HepG2 (cell line): ENCODE data around the gene CRTAC1. TPM values are rescaled to one million over a fixed set of nuclear protein-coding genes. Genes with fewer than 3 reads are reported as not detected.

Source experiments
- ATAC-seq: fragments of 200-7000 bp; cut with Tn5 transposase; 3 replicates; pipeline ENCODE4 v1.9.1; 2020; ENCODE audit warnings: mild to moderate bottlenecking, moderate library complexity
- BruUV-seq: library from RNA; stranded (reverse); fragments of 400-500 nt; replicated peaks from 2 replicates; lab custom pipeline; 2021; lab: Mats Ljungman, UMichigan
- CTCF ChIA-PET: fragments of 300-600 bp; formaldehyde crosslinking; extraction: SDS; loops from one replicate; lab custom pipeline; 2021; ENCODE audit warnings: low total read pairs, inconsistent platforms, low intra/inter-chr PET ratio; lab: Yijun Ruan, JAX
- POLR2A ChIA-PET: fragments of 350-600 bp; sonication (Branson Sonifier 250); formaldehyde crosslinking; loops from one replicate; lab custom pipeline; 2020; ENCODE audit warnings: antibody characterized with exemption, inconsistent platforms; lab: Yijun Ruan, JAX
- DNase-seq: peaks from one replicate; pipeline ENCODE4 v3.0.0-alpha.2; 2015; ENCODE audit warnings: low spot score
- FAIRE-seq: peaks from 3 replicates; lab custom pipeline; 2011; peaks lifted over from hg19 to GRCh38; lab: Jason Lieb, UNC
- H2AFZ ChIP-seq: one replicate; pipeline ENCODE4 v1.6.1; 2011; ENCODE audit warnings: low read length, inconsistent platforms
- H3K27ac ChIP-seq: fragments of 300-600 bp; 3 replicates; pipeline ENCODE4 v1.8.0; 2011; ENCODE audit warnings: mixed run types, mild to moderate bottlenecking, mixed read lengths, low read length, inconsistent platforms; ENCODE audit not compliant: insufficient read depth; ENCODE audit errors: extremely low read length
- H3K27me3 ChIP-seq, 2 experiments: fragments of 200-600 bp in 1 of 2; 2 replicates in 1 of 2; 3 replicates in 1 of 2; pipeline versions ENCODE4 v1.6.0 to v1.8.0; 2011; ENCODE audit warnings: low read length in 2 of 2, mild to moderate bottlenecking in 2 of 2, moderate library complexity in 2 of 2, inconsistent platforms in 1 of 2; ENCODE audit not compliant: insufficient read depth in 2 of 2, control insufficient read depth in 1 of 2
- H3K36me3 ChIP-seq, 2 experiments: fragments of 200-600 bp in 1 of 2; replicated peaks in 1 of 2; 2 replicates in 1 of 2; 3 replicates in 1 of 2; pipeline versions ENCODE4 v1.5.1 to v1.8.0; 2011; ENCODE audit warnings: low read length in 2 of 2, inconsistent platforms in 1 of 2; ENCODE audit not compliant: insufficient read depth in 2 of 2, control insufficient read depth in 1 of 2
- H3K4me1 ChIP-seq: 2 replicates; pipeline ENCODE4 v1.5.1; 2012; ENCODE audit warnings: low read length, inconsistent platforms; ENCODE audit not compliant: insufficient read depth
- H3K4me2 ChIP-seq: 2 replicates; pipeline ENCODE4 v1.6.0; 2011; ENCODE audit warnings: low read depth, low read length, inconsistent platforms
- H3K4me3 ChIP-seq, 3 experiments: fragments of 200-600 bp in 1 of 3; sonication (generic), shearing (Covaris generic) in 1 of 3; replicated peaks in 1 of 3; 2 replicates each; pipeline ENCODE4 v1.5.1; 2011 to 2016; ENCODE audit warnings: low read length in 3 of 3, inconsistent platforms in 2 of 3, low read depth in 2 of 3, mild to moderate bottlenecking in 2 of 3, control low read depth in 1 of 3, mixed read lengths in 1 of 3; ENCODE audit not compliant: insufficient read depth in 1 of 3
- H3K79me2 ChIP-seq: one replicate; pipeline ENCODE4 v1.6.1; 2011; ENCODE audit warnings: low read length, inconsistent platforms; ENCODE audit not compliant: insufficient read depth
- H3K9ac ChIP-seq: 2 replicates; pipeline ENCODE4 v1.6.0; 2011; ENCODE audit warnings: mild to moderate bottlenecking, low read depth, low read length, inconsistent platforms; ENCODE audit not compliant: insufficient read depth
- H3K9me3 ChIP-seq: 2 replicates; pipeline ENCODE4 v1.5.1; 2012; ENCODE audit warnings: mild to moderate bottlenecking, low read length
- H4K20me1 ChIP-seq: 2 replicates; pipeline ENCODE4 v1.6.0; 2011; ENCODE audit warnings: inconsistent platforms, mild to moderate bottlenecking, low read length, moderate library complexity; ENCODE audit not compliant: insufficient read depth
- KLF11 ChIP-seq: IDR thresholded peaks from 2 replicates; pipeline ENCODE4 v1.6.1; 2016; ENCODE audit warnings: missing compliant biosample characterization
- MED1 ChIP-seq: sonication (generic); formaldehyde crosslinking; IDR thresholded peaks from 2 replicates; pipeline ENCODE4 v1.4.0; 2020; ENCODE audit warnings: missing genetic modification reagents
- MLLT10 ChIP-seq: sonication (generic); formaldehyde crosslinking; IDR thresholded peaks from 2 replicates; pipeline ENCODE4 v1.4.0; 2020; ENCODE audit warnings: missing genetic modification reagents
- PHF8 ChIP-seq: sonication (generic); formaldehyde crosslinking; IDR thresholded peaks from 2 replicates; pipeline ENCODE4 v1.5.0; 2020; ENCODE audit warnings: missing genetic modification reagents
- POGK ChIP-seq: sonication (generic); formaldehyde crosslinking; conservative IDR thresholded peaks from 2 replicates; pipeline ENCODE4 v1.8.0; 2022; ENCODE audit warnings: mild to moderate bottlenecking, moderate library complexity, missing genetic modification reagents
- SIX1 ChIP-seq: sonication (generic); formaldehyde crosslinking; IDR thresholded peaks from 2 replicates; pipeline ENCODE4 v1.4.0; 2020; ENCODE audit warnings: missing genetic modification reagents, borderline replicate concordance
- SIX4 ChIP-seq: sonication (generic); formaldehyde crosslinking; IDR thresholded peaks from 2 replicates; pipeline ENCODE4 v1.4.0; 2020; ENCODE audit warnings: missing genetic modification reagents
- SRSF4 ChIP-seq: fragments of 200-400 bp; formaldehyde crosslinking; IDR thresholded peaks from one replicate; pipeline ENCODE4 v1.6.1; 2018; ENCODE audit warnings: mild to moderate bottlenecking, low read depth, low read length, moderate library complexity; ENCODE audit not compliant: poor library complexity, severe bottlenecking
- TFDP2 ChIP-seq: sonication (generic); formaldehyde crosslinking; IDR thresholded peaks from 2 replicates; pipeline ENCODE4 v1.4.0; 2020; ENCODE audit warnings: missing genetic modification reagents
- ZFP37 ChIP-seq: sonication (generic); formaldehyde crosslinking; IDR thresholded peaks from 2 replicates; pipeline ENCODE4 v1.4.0; 2020; ENCODE audit warnings: missing genetic modification reagents, borderline replicate concordance
- ZNF430 ChIP-seq: sonication (generic); formaldehyde crosslinking; IDR thresholded peaks from 2 replicates; pipeline ENCODE4 v1.9.0; 2021; ENCODE audit warnings: mild to moderate bottlenecking, missing genetic modification reagents
- ZNF552 ChIP-seq: sonication (generic); formaldehyde crosslinking; IDR thresholded peaks from 2 replicates; pipeline ENCODE4 v1.9.0; 2022; ENCODE audit warnings: missing genetic modification reagents, mild to moderate bottlenecking, borderline replicate concordance
- ZNF572 ChIP-seq: sonication (generic); formaldehyde crosslinking; IDR thresholded peaks from 2 replicates; pipeline ENCODE4 v1.5.1; 2020; ENCODE audit warnings: mild to moderate bottlenecking, missing genetic modification reagents
- ZSCAN9 ChIP-seq: IDR thresholded peaks from 2 replicates; pipeline ENCODE4 v1.6.1; 2016; ENCODE audit warnings: borderline replicate concordance
- WGBS: methylation state at CpG from one replicate; pipeline ENCODE4 v1.1.6; 2017; ENCODE audit warnings: low lambda C conversion rate; 5-methylcytosine and 5-hydroxymethylcytosine counted together
- in situ Hi-C: cut with HindIII; loops from 2 replicates; pipeline ENCODE4 v1.10.0; 2017; ENCODE audit warnings: low pct_unique_long_range_greater_than_20kb; ENCODE audit not compliant: extremely low pct_ligation_motif_present
- intact Hi-C: fragments of 100-400 bp; cut with micrococcal nuclease; formaldehyde crosslinking; loops from one replicate; pipeline ENCODE4 v1.10.0; 2022; ENCODE audit not compliant: unreplicated experiment
- polyA plus RNA-seq, 8 experiments: library from polyadenylated mRNA; depleted of rRNA in 3 of 8; stranded (reverse) in 7 of 8; unstranded in 1 of 8; fragments of >200 nt; fragmentation: Illumina TruSeq in 4 of 8; extraction: Trizol in 4 of 8; gene quantifications; 2 replicates each; pipeline versions ENCODE4 v1.2.1 to v1.2.3, GENCODE V29; 2011 to 2016; ENCODE audit warnings: low read depth in 4 of 8, missing spikeins in 1 of 8, mixed read lengths in 1 of 8; ENCODE audit not compliant: insufficient read depth in 1 of 8
- total RNA-seq, 5 experiments: library from RNA; depleted of rRNA; stranded (reverse); fragments of >200 nt; fragmentation: Illumina TruSeq; extraction: Trizol; gene quantifications; 2 replicates each; pipeline ENCODE4 v1.2.3, GENCODE V29; 2016; ENCODE audit warnings: low read depth in 1 of 5
- TF ChIP-seq, protein P1 (sequence below): sonication (generic); formaldehyde crosslinking; IDR thresholded peaks from 2 replicates; pipeline ENCODE4 v1.5.1; 2020; ENCODE audit warnings: missing genetic modification reagents, mild to moderate bottlenecking, borderline replicate concordance
- TF ChIP-seq, protein P2 (sequence below): sonication (generic); formaldehyde crosslinking; IDR thresholded peaks from 2 replicates; pipeline ENCODE4 v1.5.0; 2020; ENCODE audit warnings: missing genetic modification reagents
- TF ChIP-seq, protein P3 (sequence below): sonication (generic); formaldehyde crosslinking; IDR thresholded peaks from 2 replicates; pipeline ENCODE4 v1.4.0; 2020; ENCODE audit warnings: mild to moderate bottlenecking, missing genetic modification reagents

CRTAC1 gene
- total and polyA plus RNA-seq, 2 of the 13 experiments (the other 11 are each of a cell fraction or from before 2014, with no cell fraction given), result not detected

DNA sequence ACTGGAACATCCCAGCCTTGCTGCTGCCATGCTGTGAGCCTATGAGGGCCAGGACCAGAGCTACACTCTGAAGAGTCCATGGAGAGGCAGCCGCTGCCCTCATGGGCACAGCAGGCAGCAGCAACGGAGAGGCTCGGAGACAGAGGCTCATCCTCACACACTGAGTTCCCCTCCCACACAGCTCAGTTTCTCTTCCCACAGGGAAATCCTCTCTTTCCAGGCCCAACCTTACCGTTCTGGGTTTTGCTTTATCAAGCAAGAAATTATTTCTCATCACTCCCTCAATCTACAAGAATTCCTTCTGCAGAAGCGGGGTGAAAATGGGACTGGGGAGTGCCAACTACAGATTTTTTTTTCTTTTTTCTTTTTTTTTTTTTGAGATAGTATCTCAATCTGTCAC lies 144.1 kb downstream of the CRTAC1 start (continued):
- TF ChIP-seq, protein P1, sequence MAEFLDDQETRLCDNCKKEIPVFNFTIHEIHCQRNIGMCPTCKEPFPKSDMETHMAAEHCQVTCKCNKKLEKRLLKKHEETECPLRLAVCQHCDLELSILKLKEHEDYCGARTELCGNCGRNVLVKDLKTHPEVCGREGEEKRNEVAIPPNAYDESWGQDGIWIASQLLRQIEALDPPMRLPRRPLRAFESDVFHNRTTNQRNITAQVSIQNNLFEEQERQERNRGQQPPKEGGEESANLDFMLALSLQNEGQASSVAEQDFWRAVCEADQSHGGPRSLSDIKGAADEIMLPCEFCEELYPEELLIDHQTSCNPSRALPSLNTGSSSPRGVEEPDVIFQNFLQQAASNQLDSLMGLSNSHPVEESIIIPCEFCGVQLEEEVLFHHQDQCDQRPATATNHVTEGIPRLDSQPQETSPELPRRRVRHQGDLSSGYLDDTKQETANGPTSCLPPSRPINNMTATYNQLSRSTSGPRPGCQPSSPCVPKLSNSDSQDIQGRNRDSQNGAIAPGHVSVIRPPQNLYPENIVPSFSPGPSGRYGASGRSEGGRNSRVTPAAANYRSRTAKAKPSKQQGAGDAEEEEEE (CRISPR knock-in tag), result no peak
- TF ChIP-seq POGK (CRISPR knock-in tag), result no peak
- TF ChIP-seq, protein P2, sequence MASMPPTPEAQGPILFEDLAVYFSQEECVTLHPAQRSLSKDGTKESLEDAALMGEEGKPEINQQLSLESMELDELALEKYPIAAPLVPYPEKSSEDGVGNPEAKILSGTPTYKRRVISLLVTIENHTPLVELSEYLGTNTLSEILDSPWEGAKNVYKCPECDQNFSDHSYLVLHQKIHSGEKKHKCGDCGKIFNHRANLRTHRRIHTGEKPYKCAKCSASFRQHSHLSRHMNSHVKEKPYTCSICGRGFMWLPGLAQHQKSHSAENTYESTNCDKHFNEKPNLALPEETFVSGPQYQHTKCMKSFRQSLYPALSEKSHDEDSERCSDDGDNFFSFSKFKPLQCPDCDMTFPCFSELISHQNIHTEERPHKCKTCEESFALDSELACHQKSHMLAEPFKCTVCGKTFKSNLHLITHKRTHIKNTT (CRISPR knock-in tag), result no peak
- TF ChIP-seq, all 625 proteins: peak for 0

- Histone ChIP-seq H3K4me3 (no peak overlapping the region), H3K27ac (no peak overlapping the region), H3K36me3 (no peaks in the 10 kb centered on the region), H3K27me3 (peaks cover 6 to 32% of the 10 kb centered on the region in 2 experiments; a peak in 3 of 5 replicates), H3K4me2 (no peak overlapping the region), H3K9me3 (no peaks in the 10 kb centered on the region), H4K20me1 (no peaks in the 10 kb centered on the region), H3K9ac (no peak overlapping the region), H3K79me2 (no peaks in the 10 kb centered on the region), H2AFZ (no peak overlapping the region), H3K4me1 (no peaks in the 10 kb centered on the region)
- POLR2A ChIA-PET, result no interaction called here
- TF ChIP-seq ZFP37, result no peak
- no peak for TF ChIP-seq ZNF552 (CRISPR knock-in tag)
- TF ChIP-seq, protein P3, sequence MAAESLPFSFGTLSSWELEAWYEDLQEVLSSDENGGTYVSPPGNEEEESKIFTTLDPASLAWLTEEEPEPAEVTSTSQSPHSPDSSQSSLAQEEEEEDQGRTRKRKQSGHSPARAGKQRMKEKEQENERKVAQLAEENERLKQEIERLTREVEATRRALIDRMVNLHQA (CRISPR knock-in tag), result no peak
- TF ChIP-seq MED1 (CRISPR knock-in tag), result no peak
- no peak for TF ChIP-seq SIX4 (CRISPR knock-in tag)
- no peak for TF ChIP-seq ZNF572 (CRISPR knock-in tag)
- TF ChIP-seq ZSCAN9, result no peak
- TF ChIP-seq MLLT10 (CRISPR knock-in tag), result no peak
- no peak for TF ChIP-seq KLF11 (CRISPR knock-in tag)
- TF ChIP-seq SRSF4, result no peak
- TF ChIP-seq TFDP2 (CRISPR knock-in tag), result no peak
- TF ChIP-seq PHF8, result no peak
- TF ChIP-seq SIX1 (CRISPR knock-in tag), result no peak
- TF ChIP-seq ZNF430 (CRISPR knock-in tag), result no peak
- in situ Hi-C loops (no loop called here), intact Hi-C loops (no loop called here)
- 0% methylated on average over 3 of the region's 3 CpGs for WGBS
- FAIRE-seq, result no peak
- BruUV-seq, result no TSS peak
- CTCF ChIA-PET, result no interaction called here
- no peak for ATAC-seq
- DNase-seq, result no peak
These were observed 147.3 kb downstream of the CRTAC1 start for GRCh38 chr10:97883092-97883485.
